CD4-positive, CD25-positive, alpha-beta regulatory T cell (primary cell): ENCODE results near the gene ARHGAP21. TPM values are rescaled to one million over a fixed set of nuclear protein-coding genes. Genes with fewer than 3 reads are reported as not detected.
A peak's percentile ranks its signal among the peaks of the same experiment; 100 is the strongest.
"Not testable (repeated sequence)": the region's sequence is repeated elsewhere in the genome, so short reads cannot be mapped to it uniquely, and the experiment has no call there.

Experiments
- ATAC-seq, 2 donors: fragments of 150-1000 bp; cut with Tn5 transposase; one replicate each; pipeline ENCODE4 v1.10.0; 2021; ENCODE audit warnings: low read depth in 2 of 2, moderate number of reproducible peaks in 2 of 2, moderate library complexity in 1 of 2
- DNase-seq, 3 donors: peaks; one replicate each; pipeline versions ENCODE4 v3.0.0 to v3.0.0-alpha.2; 2012 to 2022; ENCODE audit warnings: mixed read lengths in 1 of 3
- H3K27ac ChIP-seq: one replicate; pipeline ENCODE4 v1.7.0; 2013; ENCODE audit warnings: mild to moderate bottlenecking, low read length; ENCODE audit not compliant: insufficient read depth, poor library complexity, severe bottlenecking
- H3K27me3 ChIP-seq: one replicate; pipeline ENCODE4 v1.7.0; 2013; ENCODE audit warnings: low read length; ENCODE audit not compliant: control insufficient read depth, insufficient read depth
- H3K36me3 ChIP-seq: one replicate; pipeline ENCODE4 v1.7.0; 2013; ENCODE audit warnings: mild to moderate bottlenecking, low read length, moderate library complexity; ENCODE audit not compliant: control insufficient read depth, insufficient read depth
- H3K4me1 ChIP-seq: 2 replicates; pipeline ENCODE4 v1.7.0; 2013; ENCODE audit warnings: mild to moderate bottlenecking, low read length; ENCODE audit not compliant: insufficient read depth, control insufficient read depth, poor library complexity, severe bottlenecking
- H3K4me3 ChIP-seq: one replicate; pipeline ENCODE4 v1.7.0; 2013; ENCODE audit warnings: low read depth, mild to moderate bottlenecking, low read length, moderate library complexity
- H3K9me3 ChIP-seq, 2 experiments: 1 replicate in 1 of 2; 2 replicates in 1 of 2; pipeline ENCODE4 v1.7.0; 2013; ENCODE audit warnings: low read length in 2 of 2, mild to moderate bottlenecking in 1 of 2, moderate library complexity in 1 of 2; ENCODE audit not compliant: control insufficient read depth in 2 of 2
- H3K27ac Mint-ChIP-seq, 3 donors: one replicate each; pipeline ENCODE4 v1.8.0; 2020 to 2022; ENCODE audit warnings: mild to moderate bottlenecking in 3 of 3, mixed read lengths in 3 of 3, moderate library complexity in 2 of 3
- H3K27me3 Mint-ChIP-seq: one replicate; pipeline ENCODE4 v1.8.0; 2022; ENCODE audit warnings: mild to moderate bottlenecking, mixed read lengths
- H3K36me3 Mint-ChIP-seq: one replicate; pipeline ENCODE4 v1.8.0; 2020; ENCODE audit warnings: mixed read lengths
- H3K4me1 Mint-ChIP-seq, 4 donors: one replicate each; pipeline ENCODE4 v1.8.0; 2020 to 2022; ENCODE audit warnings: mixed read lengths in 4 of 4, mild to moderate bottlenecking in 1 of 4
- H3K4me3 Mint-ChIP-seq, 4 donors: one replicate each; pipeline ENCODE4 v1.8.0; 2020 to 2022; ENCODE audit warnings: mild to moderate bottlenecking in 4 of 4, mixed read lengths in 4 of 4, moderate library complexity in 3 of 4
- H3K9me3 Mint-ChIP-seq, 7 donors: one replicate each; pipeline ENCODE4 v1.8.0; 2020 to 2022; ENCODE audit warnings: mixed read lengths in 7 of 7, mild to moderate bottlenecking in 3 of 7, moderate library complexity in 2 of 7
- polyA plus RNA-seq, 4 donors: library from polyadenylated mRNA; unstranded; fragments of 300-500 nt; fragmentation: Illumina TruSeq; gene quantifications; one replicate each; pipeline ENCODE4 v1.2.3, GENCODE V29; 2021
- total RNA-seq: library from RNA; stranded (reverse); gene quantifications from one replicate; pipeline ENCODE4 v1.2.3, GENCODE V29; 2022

Gene ARHGAP21
- total and polyA plus RNA-seq, 5 donors from 2014 or later = 4.1 to 53.0 (median 8.7) TPM

- H3K36me3 ChIP-seq = no peaks in the 10 kb centered on the region
- no peaks in the 10 kb centered on the region for H3K27me3 Mint-ChIP-seq
- H3K9me3 Mint-ChIP-seq = no peaks in the 10 kb centered on the region
- no peak overlapping the region for H3K4me3 Mint-ChIP-seq
- no peak overlapping the region for H3K27ac ChIP-seq
- H3K4me3 ChIP-seq = no peak overlapping the region
- no peaks in the 10 kb centered on the region for H3K27me3 ChIP-seq
- H3K27ac Mint-ChIP-seq = no peak overlapping the region
- H3K4me1 ChIP-seq = peaks cover 6% of the 10 kb centered on the region
- ATAC-seq = no peak
- peaks cover 0 to 2% (median 0%) of the 10 kb centered on the region in 4 donors for H3K4me1 Mint-ChIP-seq
- no peak for DNase-seq
- no peaks in the 10 kb centered on the region for H3K36me3 Mint-ChIP-seq
- no peaks in the 10 kb centered on the region for H3K9me3 ChIP-seq
Observed at GRCh38 chr10:24643679-24644209, 79.9 kb downstream of the ARHGAP21 start.

- H3K4me1 Mint-ChIP-seq = peaks cover 0 to 2% (median 0%) of the 10 kb centered on the region in 4 donors
- H3K27ac Mint-ChIP-seq = no peak overlapping the region
- ATAC-seq (peak; percentile 57 to 72), DNase-seq (peak in 2 of 3 donors; percentile 61 to 69)
- H3K4me1 ChIP-seq = peaks cover 6% of the 10 kb centered on the region
- H3K4me3 ChIP-seq = no peak overlapping the region
- H3K27ac ChIP-seq = no peak overlapping the region
- H3K36me3 Mint-ChIP-seq = no peaks in the 10 kb centered on the region
- H3K4me3 Mint-ChIP-seq = no peak overlapping the region
- no peaks in the 10 kb centered on the region for H3K9me3 Mint-ChIP-seq
- no peaks in the 10 kb centered on the region for H3K36me3 ChIP-seq
- no peaks in the 10 kb centered on the region for H3K27me3 Mint-ChIP-seq
- no peaks in the 10 kb centered on the region for H3K9me3 ChIP-seq
- H3K27me3 ChIP-seq = no peaks in the 10 kb centered on the region
Observed at GRCh38 chr10:24642921-24643678, 80.6 kb downstream of the ARHGAP21 start.

GRCh38 chr10:24639124-24639523, 84.6 kb downstream of the ARHGAP21 start:
- ATAC-seq (no peak), DNase-seq (no peak)
- Histone ChIP-seq H3K27me3 (no peaks in the 10 kb centered on the region), H3K36me3 (no peaks in the 10 kb centered on the region), H3K4me3 (no peak overlapping the region), H3K4me1 (no peaks in the 10 kb centered on the region), H3K9me3 (no peaks in the 10 kb centered on the region), H3K27ac (no peak overlapping the region)
- no peak overlapping the region for H3K27ac Mint-ChIP-seq
- H3K36me3 Mint-ChIP-seq = no peaks in the 10 kb centered on the region
- H3K4me3 Mint-ChIP-seq = no peak overlapping the region
- no peaks in the 10 kb centered on the region for H3K9me3 Mint-ChIP-seq
- no peaks in the 10 kb centered on the region for H3K27me3 Mint-ChIP-seq
- H3K4me1 Mint-ChIP-seq = no peaks in the 10 kb centered on the region

GRCh38 chr10:24625778-24626177, 97.9 kb downstream of the ARHGAP21 start:
- H3K4me1 ChIP-seq = peaks cover 24% of the 10 kb centered on the region
- Mint-ChIP-seq H3K4me1 (peaks cover 14 to 31% (median 19%) of the 10 kb centered on the region in 4 donors), H3K4me3 (no peak overlapping the region), H3K27me3 (no peaks in the 10 kb centered on the region), H3K27ac (peak overlapping the region; percentile 8 to 40 (median 20)), H3K9me3 (no peaks in the 10 kb centered on the region), H3K36me3 (no peaks in the 10 kb centered on the region)
- no peak overlapping the region for H3K4me3 ChIP-seq
- no peak for ATAC-seq
- no peak overlapping the region for H3K27ac ChIP-seq
- no peak for DNase-seq
- H3K27me3 ChIP-seq = no peaks in the 10 kb centered on the region
- no peaks in the 10 kb centered on the region for H3K9me3 ChIP-seq
- peaks cover 3% of the 10 kb centered on the region for H3K36me3 ChIP-seq

- H3K4me3 ChIP-seq = peak overlapping the region; percentile 88
- H3K27ac Mint-ChIP-seq = peak overlapping the region; percentile 94 to 98 (median 95)
Observed at GRCh38 chr10:24623383-24623782, 100.3 kb downstream of the ARHGAP21 start.

GRCh38 chr10:24622781-24623301, 100.8 kb downstream of the ARHGAP21 start:
- peak overlapping the region; percentile 88 for H3K4me3 ChIP-seq
- no peaks in the 10 kb centered on the region for H3K27me3 Mint-ChIP-seq

More at GRCh38 chr10:24623383-24623782, 100.3 kb downstream of the ARHGAP21 start:
- H3K36me3 ChIP-seq = peaks cover 3% of the 10 kb centered on the region
- H3K4me3 Mint-ChIP-seq = peak overlapping the region; percentile 74 to 79 (median 76)
- peaks cover 29% of the 10 kb centered on the region for H3K4me1 ChIP-seq
- no peaks in the 10 kb centered on the region for H3K9me3 ChIP-seq
- H3K27me3 Mint-ChIP-seq = no peaks in the 10 kb centered on the region
- DNase-seq (no peak), ATAC-seq (no peak)
- H3K4me1 Mint-ChIP-seq = peaks cover 14 to 50% (median 29%) of the 10 kb centered on the region in 4 donors
- H3K27ac ChIP-seq = peak overlapping the region; percentile 86
- peaks cover 0 to 3% (median 0%) of the 10 kb centered on the region in 7 donors for H3K9me3 Mint-ChIP-seq
- H3K36me3 Mint-ChIP-seq = peaks cover 4% of the 10 kb centered on the region
- H3K27me3 ChIP-seq = no peaks in the 10 kb centered on the region

GRCh38 chr10:24621035-24621795, 102.5 kb downstream of the ARHGAP21 start:
- H3K9me3 Mint-ChIP-seq, H3K36me3 ChIP-seq, ATAC-seq, DNase-seq, H3K27me3 ChIP-seq, H3K27me3 Mint-ChIP-seq, H3K36me3 Mint-ChIP-seq, H3K9me3 ChIP-seq: not testable (repeated sequence)
- Histone ChIP-seq H3K4me1 (peaks cover 33% of the 10 kb centered on the region), H3K4me3 (peak overlapping the region; percentile 65), H3K27ac (peak overlapping the region; percentile 86)
- peak overlapping the region in 3 of 4 donors; percentile 38 to 69 (median 69) for H3K4me3 Mint-ChIP-seq
- H3K27ac Mint-ChIP-seq = peak overlapping the region; percentile 15 to 95 (median 90)
- H3K4me1 Mint-ChIP-seq = peaks cover 17 to 65% (median 38%) of the 10 kb centered on the region in 4 donors

More at GRCh38 chr10:24622781-24623301, 100.8 kb downstream of the ARHGAP21 start:
- no peaks in the 10 kb centered on the region for H3K27me3 ChIP-seq
- Mint-ChIP-seq H3K4me3 (peak overlapping the region; percentile 74 to 79 (median 76)), H3K36me3 (peaks cover 4% of the 10 kb centered on the region), H3K9me3 (peaks cover 0 to 3% (median 0%) of the 10 kb centered on the region in 7 donors), H3K4me1 (peaks cover 18 to 55% (median 32%) of the 10 kb centered on the region in 4 donors), H3K27ac (peak overlapping the region; percentile 94 to 98 (median 95))
- H3K27ac ChIP-seq = peak overlapping the region; percentile 86
- DNase-seq (peak in 2 of 3 donors; percentile 42 to 72), ATAC-seq (peak; percentile 14 to 17)
- H3K9me3 ChIP-seq = no peaks in the 10 kb centered on the region
- peaks cover 33% of the 10 kb centered on the region for H3K4me1 ChIP-seq
- peaks cover 3% of the 10 kb centered on the region for H3K36me3 ChIP-seq
